Thymus (tissue), 11 donors: ENCODE measurements around the gene TYW1B. TPM values are rescaled to one million over a fixed set of nuclear protein-coding genes. Genes with fewer than 3 reads are reported as not detected.
"Not testable (repeated sequence)": the region's sequence is repeated elsewhere in the genome, so short reads cannot be mapped to it uniquely, and the experiment has no call there.

ENCODE experiments used
- DNase-seq, 9 donors: peaks; one replicate each; pipeline ENCODE4 v3.0.0-alpha.2; 2013; ENCODE audit warnings: low spot score in 9 of 9, low read depth in 6 of 9, missing footprints in 1 of 9
- H3K27ac ChIP-seq, 2 donors: one replicate each; pipeline ENCODE4 v1.5.1; 2013; ENCODE audit warnings: control low read depth in 1 of 2, low read depth in 1 of 2, low read length in 1 of 2, mild to moderate bottlenecking in 1 of 2, moderate library complexity in 1 of 2
- H3K27me3 ChIP-seq, 2 donors: one replicate each; pipeline ENCODE4 v1.5.1; 2013; ENCODE audit warnings: low read length in 1 of 2; ENCODE audit not compliant: control insufficient read depth in 2 of 2, insufficient read depth in 1 of 2
- H3K36me3 ChIP-seq, 2 donors: one replicate each; pipeline ENCODE4 v1.5.1; 2013; ENCODE audit warnings: low read length in 1 of 2, mild to moderate bottlenecking in 1 of 2, moderate library complexity in 1 of 2; ENCODE audit not compliant: control insufficient read depth in 2 of 2, insufficient read depth in 2 of 2
- H3K4me1 ChIP-seq, 2 donors: one replicate each; pipeline ENCODE4 v1.5.1; 2013; ENCODE audit warnings: low read length in 2 of 2; ENCODE audit not compliant: control insufficient read depth in 2 of 2, insufficient read depth in 2 of 2
- H3K4me3 ChIP-seq, 2 donors: one replicate each; pipeline ENCODE4 v1.5.1; 2013; ENCODE audit warnings: low read length in 2 of 2, control low read depth in 1 of 2, mild to moderate bottlenecking in 1 of 2
- H3K9me3 ChIP-seq, 2 donors: one replicate each; pipeline ENCODE4 v1.5.1; 2013; ENCODE audit warnings: low read length in 1 of 2, mild to moderate bottlenecking in 1 of 2; ENCODE audit not compliant: control insufficient read depth in 2 of 2, insufficient read depth in 1 of 2
- WGBS: extraction: QIAGEN DNeasy Blood & Tissue Kit; methylation state at CpG from one replicate; pipeline ENCODE4 v1.1.7; 2013; 5-methylcytosine and 5-hydroxymethylcytosine counted together
- polyA plus RNA-seq: library from polyadenylated mRNA; stranded (reverse); fragments of 200-250 nt; gene quantifications from one replicate; pipeline ENCODE4 v1.2.3, GENCODE V29; 2013
- total RNA-seq: library from RNA; stranded (reverse); fragments of 120-200 nt; gene quantifications from one replicate; pipeline ENCODE4 v1.2.4, GENCODE V29; 2013
- donor health status: healthy.

TYW1B gene
- total and polyA plus RNA-seq, 2 donors, result 3.0 to 9.7 TPM

GRCh38 chr7:72607988-72608387 is 220.0 kb downstream of the TYW1B start:
- not testable (repeated sequence) for H3K4me1 ChIP-seq, H3K27me3 ChIP-seq, H3K4me3 ChIP-seq, H3K27ac ChIP-seq, DNase-seq, H3K9me3 ChIP-seq, H3K36me3 ChIP-seq

- H3K27me3 ChIP-seq, H3K4me1 ChIP-seq, H3K4me3 ChIP-seq, H3K36me3 ChIP-seq, H3K9me3 ChIP-seq, H3K27ac ChIP-seq, DNase-seq: not testable (repeated sequence)
- 97% methylated on average over 7 of the region's 7 CpGs for WGBS
Observed at GRCh38 chr7:72605863-72606431, 222.1 kb downstream of the TYW1B start.

- 97% methylated on average over 17 of the region's 17 CpGs for WGBS
- DNase-seq, H3K27ac ChIP-seq: not testable (repeated sequence)
Observed at GRCh38 chr7:72604771-72605611, 223.0 kb downstream of the TYW1B start.

GRCh38 chr7:72603476-72603875 is 224.5 kb downstream of the TYW1B start:
- 99% methylated on average over 8 of the region's 8 CpGs for WGBS
- not testable (repeated sequence) for H3K36me3 ChIP-seq, H3K9me3 ChIP-seq

More at GRCh38 chr7:72604771-72605611, 223.0 kb downstream of the TYW1B start:
- H3K4me1 ChIP-seq, H3K4me3 ChIP-seq, H3K9me3 ChIP-seq, H3K36me3 ChIP-seq, H3K27me3 ChIP-seq: not testable (repeated sequence)

GRCh38 chr7:72603073-72603472 is 224.9 kb downstream of the TYW1B start:
- Histone ChIP-seq H3K4me1 (no peaks in the 10 kb centered on the region), H3K9me3 (no peaks in the 10 kb centered on the region), H3K27ac (no peak overlapping the region), H3K27me3 (no peaks in the 10 kb centered on the region), H3K4me3 (no peak overlapping the region), H3K36me3 (no peaks in the 10 kb centered on the region)
- DNase-seq, result no peak
- WGBS, result 97% methylated on average over 5 of the region's 5 CpGs

More at GRCh38 chr7:72603476-72603875, 224.5 kb downstream of the TYW1B start:
- not testable (repeated sequence) for H3K27ac ChIP-seq, H3K4me3 ChIP-seq, H3K27me3 ChIP-seq, DNase-seq, H3K4me1 ChIP-seq

GRCh38 chr7:72601683-72602082 is 226.3 kb downstream of the TYW1B start:
- H3K9me3 ChIP-seq, H3K36me3 ChIP-seq, H3K27ac ChIP-seq, H3K4me1 ChIP-seq, H3K27me3 ChIP-seq, DNase-seq, H3K4me3 ChIP-seq: not testable (repeated sequence)
- WGBS, result 77% methylated on average over 2 of the region's 2 CpGs

- not testable (repeated sequence) for H3K36me3 ChIP-seq, DNase-seq, H3K4me3 ChIP-seq, H3K27ac ChIP-seq, H3K27me3 ChIP-seq, H3K4me1 ChIP-seq, H3K9me3 ChIP-seq
- 98% methylated on average over 4 of the region's 4 CpGs for WGBS
Observed at GRCh38 chr7:72590023-72590422, 238.0 kb downstream of the TYW1B start.

GRCh38 chr7:72587267-72587666 is 240.7 kb downstream of the TYW1B start:
- 98% methylated on average over 3 of the region's 3 CpGs for WGBS
- not testable (repeated sequence) for H3K4me1 ChIP-seq, H3K27me3 ChIP-seq

GRCh38 chr7:72584576-72584975 is 243.4 kb downstream of the TYW1B start:
- H3K9me3 ChIP-seq, H3K27me3 ChIP-seq, H3K4me1 ChIP-seq, H3K27ac ChIP-seq, H3K36me3 ChIP-seq, H3K4me3 ChIP-seq, DNase-seq: not testable (repeated sequence)
- WGBS, result 97% methylated on average over 8 of the region's 8 CpGs

More at GRCh38 chr7:72587267-72587666, 240.7 kb downstream of the TYW1B start:
- H3K4me3 ChIP-seq, DNase-seq, H3K27ac ChIP-seq, H3K9me3 ChIP-seq, H3K36me3 ChIP-seq: not testable (repeated sequence)
